ENCODE measurements around the gene NAT14.
A peak's percentile ranks its signal among the peaks of the same experiment; 100 is the strongest.

The NAT14 gene

GRCh38 chr19:55453511-55454260 lies 31.3 kb upstream of the NAT14 start:
- no peak for DNase-seq (ENCODE audit: low read depth)

- DNase-seq (ENCODE audit: low read depth), result no peak
Observed at GRCh38 chr19:55454787-55455243, 30.2 kb upstream of the NAT14 start.

- DNase-seq (ENCODE audit: low read depth), result no peak
Observed at GRCh38 chr19:55455576-55456235, 29.3 kb upstream of the NAT14 start.

GRCh38 chr19:55456347-55456746 lies 28.6 kb upstream of the NAT14 start:
- no peak for DNase-seq (ENCODE audit: low read depth)

GRCh38 chr19:55457683-55458457 lies 27.1 kb upstream of the NAT14 start:
- DNase-seq (ENCODE audit: low read depth), result no peak

GRCh38 chr19:55459551-55459949 lies 25.4 kb upstream of the NAT14 start:
- no peak for DNase-seq (ENCODE audit: low read depth)

GRCh38 chr19:55459950-55460657 lies 24.9 kb upstream of the NAT14 start:
- no peak for DNase-seq (ENCODE audit: low read depth)

GRCh38 chr19:55460670-55461258 lies 24.2 kb upstream of the NAT14 start:
- peak; percentile 71 for DNase-seq (ENCODE audit: low read depth)

- peak; percentile 100 for DNase-seq (ENCODE audit: low read depth)
Observed at GRCh38 chr19:55461259-55461973, 23.6 kb upstream of the NAT14 start, which contains the start of gene ISOC2. ISOC2 (minus strand) TSS chr19:55461642; CDS start chr19:55456486, 5,156 bp downstream.

GRCh38 chr19:55461974-55462626 lies 22.9 kb upstream of the NAT14 start:
- no peak for DNase-seq (ENCODE audit: low read depth)

GRCh38 chr19:55462722-55463121 lies 22.3 kb upstream of the NAT14 start:
- DNase-seq (ENCODE audit: low read depth), result no peak

GRCh38 chr19:55463583-55464031 lies 21.4 kb upstream of the NAT14 start:
- DNase-seq (ENCODE audit: low read depth), result no peak

GRCh38 chr19:55464039-55464661 lies 20.8 kb upstream of the NAT14 start:
- no peak for DNase-seq (ENCODE audit: low read depth)

GRCh38 chr19:55464662-55465054 lies 20.3 kb upstream of the NAT14 start, which contains the start of gene C19orf85:
C19orf85 (minus strand) TSS chr19:55464751; CDS start chr19:55464554, 197 bp downstream.
- no peak for DNase-seq (ENCODE audit: low read depth)

- no peak for DNase-seq (ENCODE audit: low read depth)
Observed at GRCh38 chr19:55465460-55466240, 19.3 kb upstream of the NAT14 start.

GRCh38 chr19:55466241-55466614 lies 18.8 kb upstream of the NAT14 start:
- DNase-seq (ENCODE audit: low read depth), result no peak

- DNase-seq (ENCODE audit: low read depth), result peak; percentile 69
Observed at GRCh38 chr19:55467236-55468053, 17.5 kb upstream of the NAT14 start.

GRCh38 chr19:55468054-55468393 lies 17.0 kb upstream of the NAT14 start:
- no peak for DNase-seq (ENCODE audit: low read depth)

Data from GM04504 (cell line).